ENCODE results near the gene PNLIPRP2.

PNLIPRP2 gene

DNA sequence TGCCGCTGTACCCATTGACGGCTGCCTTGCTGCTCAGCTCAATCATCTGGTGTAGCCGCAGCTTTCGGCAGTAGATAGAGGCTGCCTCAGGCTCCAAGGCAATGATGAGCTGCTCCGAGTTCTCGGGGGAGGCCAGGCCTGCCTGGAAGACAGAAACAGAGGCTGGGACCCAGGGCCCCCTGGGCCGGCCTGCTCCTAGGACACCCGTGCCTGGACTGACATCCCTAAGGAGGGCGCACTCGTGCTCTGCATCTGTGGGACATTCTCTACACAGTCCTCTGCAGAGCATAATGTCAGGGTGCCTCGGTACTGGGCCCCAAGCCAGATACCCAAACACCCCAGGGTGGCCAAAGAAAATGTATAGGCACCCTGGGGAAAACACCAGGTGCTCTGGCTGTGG, 63.1 kb downstream of the PNLIPRP2 start:
- no peak for DNase-seq (ENCODE audit: low read depth)

DNA sequence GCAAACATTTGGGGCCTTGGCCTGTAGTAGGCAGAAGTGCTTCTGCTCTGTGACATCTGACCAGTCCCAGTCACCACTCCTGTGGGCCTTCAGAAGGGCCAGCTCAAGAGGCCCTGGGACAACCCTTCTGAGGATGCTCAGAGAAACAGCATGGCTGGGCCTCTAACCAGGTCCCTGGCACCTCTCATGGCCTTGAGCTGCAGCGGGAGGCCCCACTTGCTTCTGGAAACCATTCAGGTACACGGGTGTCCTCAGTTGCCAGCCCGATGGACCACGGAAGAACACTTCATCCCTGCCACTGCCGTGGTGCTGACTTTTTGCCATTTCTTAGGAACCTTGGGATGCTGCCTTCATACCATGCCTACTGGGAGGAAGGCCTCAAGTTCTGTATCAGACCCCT, 64.0 kb downstream of the PNLIPRP2 start:
- DNase-seq (ENCODE audit: low read depth), result no peak

DNA sequence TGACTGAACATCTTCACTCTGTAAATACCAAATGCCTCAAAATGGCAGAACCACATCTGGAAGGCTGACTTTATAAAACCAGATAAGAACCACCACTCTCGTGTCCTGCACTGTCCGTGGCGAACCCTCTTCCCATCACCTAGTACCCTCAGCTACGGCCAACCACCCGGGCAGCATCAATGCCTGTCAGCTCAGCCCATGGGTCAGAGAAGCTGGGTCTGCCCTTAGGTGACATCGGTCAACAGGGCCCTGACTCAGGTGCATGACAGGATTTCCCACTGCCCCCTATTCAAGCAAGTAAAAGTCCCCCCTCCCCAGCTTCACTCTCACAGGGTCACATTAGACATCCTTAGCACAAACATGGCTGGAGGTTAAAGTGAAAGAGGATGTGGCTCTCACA, 65.1 kb downstream of the PNLIPRP2 start:
- DNase-seq (ENCODE audit: low read depth), result no peak

GRCh38 chr10:116686632-116687031, 65.9 kb downstream of the PNLIPRP2 start:
- DNase-seq (ENCODE audit: low read depth), result no peak

DNA sequence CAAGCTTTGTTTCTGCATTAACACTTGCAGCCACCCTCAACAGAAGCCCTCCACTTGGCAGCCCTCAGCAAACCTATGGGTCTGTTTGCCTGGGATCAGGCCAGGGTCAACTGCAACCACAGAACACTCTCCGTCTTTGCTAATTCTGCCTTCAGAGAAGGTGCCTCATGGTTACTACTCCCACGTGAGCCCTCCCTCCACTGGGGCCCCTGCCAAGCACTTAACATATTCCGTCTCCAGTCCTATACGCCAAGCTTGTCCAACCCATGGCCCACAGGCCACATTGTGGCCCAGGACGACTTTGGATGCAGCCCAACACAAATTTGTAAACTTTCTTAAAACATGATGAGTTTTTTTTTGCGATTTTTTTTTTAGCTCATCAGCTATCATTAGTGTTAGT, 66.9 kb downstream of the PNLIPRP2 start:
- no peak for DNase-seq (ENCODE audit: low read depth)

DNA sequence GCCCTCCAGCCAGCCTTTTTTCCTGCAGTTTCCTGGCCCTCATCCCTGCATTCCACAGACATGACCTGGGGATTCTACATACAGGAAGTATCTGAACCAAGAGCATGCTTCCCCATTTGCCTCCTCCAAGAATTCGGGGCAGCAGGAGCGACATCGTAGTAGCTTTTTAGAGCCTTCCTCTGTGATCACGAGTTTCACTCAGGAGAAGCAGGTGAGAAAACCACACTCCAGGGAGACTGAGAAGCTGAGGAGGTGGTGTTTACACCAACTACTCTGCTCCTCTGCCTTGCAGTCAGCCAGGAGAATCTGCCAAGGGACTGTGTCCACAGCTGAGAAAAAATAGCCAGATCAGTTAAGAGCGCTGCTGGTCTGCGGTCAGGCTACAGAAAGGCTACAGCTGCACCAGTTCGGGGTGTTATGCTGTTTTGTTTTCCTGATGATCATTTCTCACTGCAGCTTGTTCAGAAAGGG, 67.5 kb downstream of the PNLIPRP2 start:
- DNase-seq (ENCODE audit: low read depth), result peak; percentile 27

DNA sequence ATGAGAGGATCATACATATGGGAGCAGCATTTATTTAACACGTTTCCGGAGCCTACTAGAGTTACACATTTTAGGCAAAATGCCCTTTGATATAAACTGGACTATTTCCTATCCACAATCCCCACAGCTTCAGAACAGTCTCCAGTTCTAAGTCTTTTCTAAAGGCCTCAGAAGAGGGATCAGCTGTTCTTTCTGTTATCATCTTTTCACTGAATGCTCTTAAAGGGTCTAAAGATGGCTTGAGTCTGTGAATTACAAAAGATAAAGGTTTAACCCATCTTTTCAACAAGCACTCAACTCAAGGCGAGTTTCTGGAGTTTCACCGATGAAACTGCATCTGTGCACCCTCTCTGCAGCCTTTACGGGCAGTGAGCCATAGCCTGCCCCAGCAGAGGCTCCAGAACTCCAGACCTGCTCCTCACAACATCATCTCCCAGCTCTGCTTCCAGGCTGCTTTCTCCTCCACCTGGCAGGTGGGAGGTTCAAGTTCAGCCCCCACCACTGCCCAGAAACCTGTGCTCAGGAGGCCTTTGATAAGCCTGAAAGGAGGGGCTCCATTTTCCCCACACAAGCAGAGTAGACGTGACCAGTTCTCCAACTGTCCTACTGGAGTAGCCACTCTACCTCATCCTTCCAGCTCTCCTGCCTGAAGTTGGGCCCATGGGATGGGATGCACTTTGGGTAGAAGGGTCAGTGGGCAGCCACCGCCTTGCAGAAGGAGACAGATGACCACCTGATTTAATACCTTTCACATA, 68.2 kb downstream of the PNLIPRP2 start:
- DNase-seq (ENCODE audit: low read depth), result no peak

- DNase-seq (ENCODE audit: low read depth), result no peak
Observed at GRCh38 chr10:116689744-116690143, 69.0 kb downstream of the PNLIPRP2 start.

GRCh38 chr10:116690356-116691322, 69.9 kb downstream of the PNLIPRP2 start:
- DNase-seq (ENCODE audit: low read depth), result no peak

DNA sequence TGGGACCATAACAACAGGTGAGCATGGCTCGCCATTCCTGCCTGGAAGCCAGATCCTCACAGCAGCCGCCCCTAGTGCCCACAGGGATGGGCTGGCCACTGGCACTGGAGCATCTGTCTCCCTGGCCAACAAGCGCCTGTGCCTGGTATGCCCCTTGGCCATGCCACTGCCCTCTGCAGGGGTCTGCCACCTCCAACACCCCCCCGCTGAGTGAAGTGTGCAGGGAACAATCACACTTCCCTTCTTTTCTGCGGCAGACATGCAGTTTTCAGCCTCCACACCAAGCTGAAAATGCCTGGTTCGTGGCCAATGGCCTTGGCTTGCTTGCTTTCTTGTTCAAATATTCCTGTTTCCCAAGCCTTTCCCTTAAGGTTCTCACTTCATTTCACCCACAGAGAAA, 70.9 kb downstream of the PNLIPRP2 start:
- DNase-seq (ENCODE audit: low read depth), result no peak

DNA sequence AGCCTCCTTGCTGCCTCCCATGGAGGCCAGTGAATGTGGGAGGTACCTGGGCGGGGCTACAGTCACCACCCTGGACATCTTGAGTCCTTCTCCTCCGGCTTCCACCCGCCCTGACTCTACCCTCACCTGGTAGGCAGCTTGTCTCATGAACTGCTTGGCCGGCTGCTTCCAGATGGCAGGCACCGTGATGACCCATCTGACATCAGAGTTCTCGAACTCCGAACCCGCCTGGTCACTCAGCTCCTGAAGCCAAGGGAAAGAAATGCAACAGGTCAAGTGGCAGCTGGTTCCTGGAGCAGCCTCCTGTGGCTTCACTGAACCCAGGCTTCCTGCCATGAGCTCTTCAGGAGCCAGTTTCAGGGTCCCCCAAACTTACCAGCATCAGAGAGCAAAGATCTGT, 71.5 kb downstream of the PNLIPRP2 start:
- no peak for DNase-seq (ENCODE audit: low read depth)

- no peak for DNase-seq (ENCODE audit: low read depth)
Observed at GRCh38 chr10:116694243-116694926, 73.6 kb downstream of the PNLIPRP2 start.
